Measurements from ENCODE around the gene PLXNB1.

PLXNB1 gene

GRCh38 chr3:48429317-48429959 lies 448 bp downstream of the PLXNB1 start:
- TF ChIP-seq SIN3A (IDR thresholded peaks at IDR 0.05; ENCODE audit: borderline replicate concordance, insufficient read depth, low read length) (no peak), TAF1 (IDR thresholded peaks at IDR 0.05; ENCODE audit: borderline replicate concordance, insufficient read depth, low read length) (no peak), POLR2AphosphoS5 (IDR thresholded peaks at IDR 0.05; ENCODE audit: low read depth, low read length) (no peak), FOXP2 (optimal IDR thresholded peaks at IDR 0.05; ENCODE audit: borderline replicate concordance, extremely low read depth, extremely low read length, insufficient read depth) (no peak), REST (IDR thresholded peaks at IDR 0.05; ENCODE audit: insufficient read depth in 1 of 2, low read depth in 2 of 2, low read length in 2 of 2) (no peak)

- no peak for TF ChIP-seq SIN3A (IDR thresholded peaks at IDR 0.05; ENCODE audit: borderline replicate concordance, insufficient read depth, low read length)
- no peak for TF ChIP-seq POLR2AphosphoS5 (IDR thresholded peaks at IDR 0.05; ENCODE audit: low read depth, low read length)
- no peak for TF ChIP-seq TAF1 (IDR thresholded peaks at IDR 0.05; ENCODE audit: borderline replicate concordance, insufficient read depth, low read length)
- no peak for TF ChIP-seq REST (IDR thresholded peaks at IDR 0.05; ENCODE audit: insufficient read depth in 1 of 2, low read depth in 2 of 2, low read length in 2 of 2)
- no peak for TF ChIP-seq FOXP2 (optimal IDR thresholded peaks at IDR 0.05; ENCODE audit: borderline replicate concordance, extremely low read depth, extremely low read length, insufficient read depth)
Measured at GRCh38 chr3:48428572-48429316, 1.1 kb downstream of the PLXNB1 start.

GRCh38 chr3:48428088-48428571 lies 1.8 kb downstream of the PLXNB1 start:
- TF ChIP-seq FOXP2 (optimal IDR thresholded peaks at IDR 0.05; ENCODE audit: borderline replicate concordance, extremely low read depth, extremely low read length, insufficient read depth): no peak
- no peak for TF ChIP-seq REST (IDR thresholded peaks at IDR 0.05; ENCODE audit: insufficient read depth in 1 of 2, low read depth in 2 of 2, low read length in 2 of 2)
- no peak for TF ChIP-seq TAF1 (IDR thresholded peaks at IDR 0.05; ENCODE audit: borderline replicate concordance, insufficient read depth, low read length)

- TF ChIP-seq FOXP2 (optimal IDR thresholded peaks at IDR 0.05; ENCODE audit: borderline replicate concordance, extremely low read depth, extremely low read length, insufficient read depth) (no peak), TAF1 (IDR thresholded peaks at IDR 0.05; ENCODE audit: borderline replicate concordance, insufficient read depth, low read length) (no peak), POLR2AphosphoS5 (IDR thresholded peaks at IDR 0.05; ENCODE audit: low read depth, low read length) (no peak), SIN3A (IDR thresholded peaks at IDR 0.05; ENCODE audit: borderline replicate concordance, insufficient read depth, low read length) (no peak), REST (IDR thresholded peaks at IDR 0.05; ENCODE audit: insufficient read depth in 1 of 2, low read depth in 2 of 2, low read length in 2 of 2) (no peak)
Measured at GRCh38 chr3:48427630-48427962, 2.3 kb downstream of the PLXNB1 start.

All from PFSK-1 (cell line).